Epithelial cell of proximal tubule (primary cell): ENCODE results near the gene TUBA4A. TPM values are rescaled to one million over a fixed set of nuclear protein-coding genes. Genes with fewer than 3 reads are reported as not detected.

Experiments used
- DNase-seq: peaks from one replicate; pipeline ENCODE4 v3.0.0-alpha.2; 2011; ENCODE audit warnings: low read depth
- H3K4me3 ChIP-seq: 2 replicates; pipeline ENCODE4 v1.5.1; 2011; ENCODE audit warnings: low read depth, mild to moderate bottlenecking, low read length
- total RNA-seq: library from RNA; depleted of rRNA; stranded (reverse); fragments of >200 nt; gene quantifications from 2 replicates; pipeline ENCODE4 v1.2.3, GENCODE V29; 2015
- TF ChIP-seq, protein P1 (sequence below): conservative IDR thresholded peaks from 2 replicates; pipeline ENCODE4 v1.5.1; 2012; ENCODE audit warnings: low read depth, mild to moderate bottlenecking, low read length

TUBA4A gene
- total RNA-seq, 1 donor from 2014 or later = 191 TPM

DNA sequence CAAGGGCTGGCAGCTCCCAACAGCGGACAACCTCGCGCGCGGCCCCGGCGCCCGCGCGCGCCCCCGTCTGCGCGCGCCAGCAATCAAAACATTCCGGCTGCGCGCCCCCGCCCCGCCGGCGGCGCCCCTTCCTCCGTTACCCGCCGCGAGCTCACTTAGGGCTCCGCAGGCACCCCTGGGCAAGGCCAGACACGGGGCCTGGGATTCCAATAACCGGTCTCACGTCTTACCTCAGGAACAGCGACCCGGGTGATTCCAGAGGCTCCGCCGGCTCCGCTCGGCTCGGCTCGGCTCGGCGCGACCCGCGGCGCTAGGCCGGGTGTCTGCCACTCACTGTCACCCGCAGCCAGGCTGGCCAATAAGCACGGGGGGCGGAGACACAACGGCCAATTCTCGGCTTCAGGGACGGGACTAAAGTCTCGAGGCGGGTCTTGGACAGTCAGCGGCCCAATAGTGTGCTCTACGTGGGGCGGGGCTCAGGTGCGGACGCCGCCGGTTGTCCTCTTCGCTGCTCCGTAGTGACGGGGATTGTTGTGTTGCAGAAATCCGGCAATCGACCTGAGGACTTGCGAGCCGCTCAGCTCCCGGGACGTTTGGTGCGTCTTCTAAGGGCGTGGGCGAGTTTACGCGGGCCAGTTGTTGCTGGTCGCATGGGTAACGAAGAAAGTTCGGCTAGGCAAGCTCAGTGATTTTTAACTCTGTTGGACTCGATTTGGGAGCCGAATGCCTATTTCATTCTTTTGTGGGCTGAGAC is 24.2 kb downstream of the TUBA4A start, which contains the start of the genes ANKZF1 and ATG9A:
TSS of gene ANKZF1 (plus strand) at position 502 of the 754 bp plus-strand sequence. CDS start 452 bp downstream, outside the sequence.
TSS of gene ATG9A (minus strand) at position 332 of the 754 bp plus-strand sequence. CDS start 1,612 bp downstream, outside the sequence.
- peak; percentile 79 for DNase-seq
- H3K4me3 ChIP-seq = peak within 1 kb of the TSS; percentile 76
- TF ChIP-seq, protein P1, sequence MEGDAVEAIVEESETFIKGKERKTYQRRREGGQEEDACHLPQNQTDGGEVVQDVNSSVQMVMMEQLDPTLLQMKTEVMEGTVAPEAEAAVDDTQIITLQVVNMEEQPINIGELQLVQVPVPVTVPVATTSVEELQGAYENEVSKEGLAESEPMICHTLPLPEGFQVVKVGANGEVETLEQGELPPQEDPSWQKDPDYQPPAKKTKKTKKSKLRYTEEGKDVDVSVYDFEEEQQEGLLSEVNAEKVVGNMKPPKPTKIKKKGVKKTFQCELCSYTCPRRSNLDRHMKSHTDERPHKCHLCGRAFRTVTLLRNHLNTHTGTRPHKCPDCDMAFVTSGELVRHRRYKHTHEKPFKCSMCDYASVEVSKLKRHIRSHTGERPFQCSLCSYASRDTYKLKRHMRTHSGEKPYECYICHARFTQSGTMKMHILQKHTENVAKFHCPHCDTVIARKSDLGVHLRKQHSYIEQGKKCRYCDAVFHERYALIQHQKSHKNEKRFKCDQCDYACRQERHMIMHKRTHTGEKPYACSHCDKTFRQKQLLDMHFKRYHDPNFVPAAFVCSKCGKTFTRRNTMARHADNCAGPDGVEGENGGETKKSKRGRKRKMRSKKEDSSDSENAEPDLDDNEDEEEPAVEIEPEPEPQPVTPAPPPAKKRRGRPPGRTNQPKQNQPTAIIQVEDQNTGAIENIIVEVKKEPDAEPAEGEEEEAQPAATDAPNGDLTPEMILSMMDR = no peak

DNA sequence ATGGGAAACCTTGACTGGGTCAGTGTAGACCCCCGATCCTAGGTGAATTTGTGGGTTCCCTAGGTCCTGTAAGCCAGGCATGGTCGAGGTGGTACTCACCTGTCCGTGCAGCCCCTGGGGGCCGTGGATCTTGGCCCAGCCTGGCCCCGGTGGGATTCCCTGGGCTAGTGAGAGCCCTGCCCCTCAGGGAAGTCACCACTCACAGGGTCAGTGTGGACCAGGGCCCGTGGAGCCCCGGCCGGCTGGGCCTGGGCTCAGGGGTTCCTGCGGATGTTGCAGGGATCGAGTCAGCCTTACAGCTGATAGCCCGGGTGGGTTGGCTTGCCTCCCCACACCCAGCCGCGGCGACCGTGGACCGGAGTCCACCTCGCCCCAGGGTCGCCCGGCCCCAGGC is 24.8 kb downstream of the TUBA4A start:
- DNase-seq = no peak
- peak overlapping the region; percentile 76 for H3K4me3 ChIP-seq
- TF ChIP-seq, protein P1 = no peak

DNA sequence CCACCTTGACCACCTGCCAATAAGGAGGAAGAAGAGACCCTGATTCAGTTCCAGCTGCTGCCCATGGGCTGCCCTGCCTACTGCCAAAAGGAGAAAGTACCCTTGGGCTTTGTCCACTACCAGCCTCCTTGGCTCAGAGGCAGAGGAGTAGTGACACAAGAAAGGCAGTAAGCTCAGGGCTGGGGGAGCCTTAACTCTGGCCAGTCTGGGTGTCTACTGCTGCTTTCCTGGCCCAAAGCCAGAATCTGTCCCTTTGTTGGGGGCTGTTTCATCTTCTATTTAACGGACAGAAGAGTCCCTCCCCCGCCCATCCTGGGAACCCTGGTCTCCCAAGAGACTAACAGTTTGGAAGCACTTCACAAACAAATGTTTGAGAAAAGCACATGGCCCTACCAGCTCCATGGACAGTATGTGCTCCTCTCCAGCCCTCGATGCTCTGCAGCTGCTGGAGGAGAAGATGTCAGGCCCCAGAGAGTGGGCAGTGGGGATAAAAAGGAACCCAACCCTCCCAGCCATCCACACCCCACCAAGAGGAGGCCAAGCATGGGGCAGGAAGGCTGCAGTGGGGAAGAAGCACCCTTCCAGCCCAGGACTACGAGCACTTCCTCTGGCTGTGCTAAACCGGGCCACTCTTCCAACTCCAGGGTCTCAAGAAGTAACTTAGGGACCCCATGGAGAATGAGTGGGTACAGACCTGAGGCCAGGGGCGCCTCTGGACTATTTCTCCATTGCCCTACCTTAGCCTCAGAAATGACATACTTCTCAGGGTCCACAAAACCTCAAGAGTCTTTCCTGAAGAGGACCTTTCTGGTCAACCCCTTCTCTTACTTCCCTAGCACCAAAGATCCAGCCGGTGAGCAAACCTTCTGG is 25.4 kb downstream of the TUBA4A start:
- TF ChIP-seq, protein P1 = no peak
- H3K4me3 ChIP-seq = peak overlapping the region; percentile 76
- no peak for DNase-seq

- H3K4me3 ChIP-seq = no peak overlapping the region
- TF ChIP-seq, protein P1 = no peak
- DNase-seq = no peak
Observed at GRCh38 chr2:219225350-219225749, 28.4 kb downstream of the TUBA4A start.

DNA sequence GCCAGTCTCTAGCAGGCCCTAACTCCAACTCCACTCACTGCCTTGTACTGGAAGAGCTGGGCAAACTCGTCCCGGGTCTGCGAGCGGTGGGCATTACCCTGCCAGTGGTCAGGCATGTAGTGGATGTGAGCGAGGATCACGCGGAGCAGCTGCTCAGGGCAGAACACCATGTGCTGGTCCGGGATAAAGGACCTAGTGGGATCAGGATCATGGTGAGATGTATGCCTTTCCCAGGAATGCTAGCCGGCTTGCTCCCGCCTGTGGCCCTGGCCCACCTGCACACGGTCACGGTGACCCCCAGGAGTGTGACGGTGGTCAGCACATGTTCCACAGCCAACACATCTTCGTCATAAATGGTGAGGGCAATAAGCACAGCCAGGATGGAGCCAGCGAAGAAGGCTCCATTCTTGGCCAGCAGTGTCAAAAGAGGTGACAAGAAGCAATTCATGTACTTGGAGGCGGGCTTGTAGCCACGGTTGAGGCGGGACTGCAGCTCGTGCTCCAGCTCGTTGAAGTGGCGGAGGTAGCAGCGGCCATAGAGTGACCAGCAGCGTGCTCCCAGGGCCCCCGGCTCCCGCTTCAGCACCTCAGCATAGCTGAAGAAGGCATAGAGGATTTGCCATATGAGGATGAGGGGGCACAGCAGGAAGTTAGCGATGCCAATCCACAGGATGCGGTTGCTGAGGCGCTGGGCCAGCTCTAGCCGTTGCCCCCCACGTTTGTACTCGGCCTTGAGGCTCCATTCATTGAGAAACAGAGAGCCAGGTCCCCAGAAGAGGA is 29.7 kb downstream of the TUBA4A start:
- no peak for DNase-seq
- TF ChIP-seq, protein P1 = no peak
- H3K4me3 ChIP-seq = no peak overlapping the region

- no peak for DNase-seq
- TF ChIP-seq, protein P1 = no peak
Observed at GRCh38 chr2:219221957-219222518, 31.7 kb downstream of the TUBA4A start.

More at GRCh38 chr2:219221957-219222518, 31.7 kb downstream of the TUBA4A start:
- H3K4me3 ChIP-seq = no peak overlapping the region
